HL-60 (cell line): ENCODE results near the gene FBXO8.

ENCODE experiments used
- DNase-seq, 2 experiments: peaks; one replicate each; pipeline ENCODE4 v3.0.0-alpha.2; 2010 to 2020; ENCODE audit warnings: low read depth in 1 of 2, low spot score in 1 of 2
- H3K27ac ChIP-seq: fragments of 250-450 bp; sonication (Bioruptor Pico); replicated peaks from 2 replicates; pipeline ENCODE4 v1.5.1; 2020; ENCODE audit warnings: mild to moderate bottlenecking, moderate library complexity
- H3K27me3 ChIP-seq: fragments of 250-450 bp; sonication (Bioruptor Pico); 2 replicates; pipeline ENCODE4 v1.5.1; 2021; ENCODE audit warnings: mild to moderate bottlenecking, moderate library complexity; ENCODE audit not compliant: insufficient read depth, poor library complexity, severe bottlenecking
- H3K4me3 ChIP-seq: replicated peaks from 2 replicates; pipeline ENCODE4 v1.5.1; 2011; ENCODE audit warnings: mild to moderate bottlenecking, control low read depth, low read length; ENCODE audit not compliant: insufficient read depth
- GABPA ChIP-seq: IDR thresholded peaks from 2 replicates; pipeline ENCODE4 v1.6.1; 2012; ENCODE audit warnings: low read depth
- POLR2AphosphoS5 ChIP-seq: IDR thresholded peaks from 2 replicates; pipeline ENCODE4 v1.6.1; 2012; ENCODE audit warnings: low read depth
- SPI1 ChIP-seq: IDR thresholded peaks from 2 replicates; pipeline ENCODE4 v1.6.1; 2012; ENCODE audit warnings: low read depth, mild to moderate bottlenecking, borderline replicate concordance
- TF ChIP-seq, protein P1 (sequence below): IDR thresholded peaks from 2 replicates; pipeline ENCODE4 v1.6.1; 2012; ENCODE audit warnings: low read depth; ENCODE audit not compliant: insufficient replicate concordance
- TF ChIP-seq, protein P2 (sequence below): IDR thresholded peaks from one replicate; pipeline ENCODE4 v1.5.1; 2011; ENCODE audit warnings: low read length, control low read depth, inconsistent platforms; ENCODE audit not compliant: insufficient read depth

FBXO8 gene

DNA sequence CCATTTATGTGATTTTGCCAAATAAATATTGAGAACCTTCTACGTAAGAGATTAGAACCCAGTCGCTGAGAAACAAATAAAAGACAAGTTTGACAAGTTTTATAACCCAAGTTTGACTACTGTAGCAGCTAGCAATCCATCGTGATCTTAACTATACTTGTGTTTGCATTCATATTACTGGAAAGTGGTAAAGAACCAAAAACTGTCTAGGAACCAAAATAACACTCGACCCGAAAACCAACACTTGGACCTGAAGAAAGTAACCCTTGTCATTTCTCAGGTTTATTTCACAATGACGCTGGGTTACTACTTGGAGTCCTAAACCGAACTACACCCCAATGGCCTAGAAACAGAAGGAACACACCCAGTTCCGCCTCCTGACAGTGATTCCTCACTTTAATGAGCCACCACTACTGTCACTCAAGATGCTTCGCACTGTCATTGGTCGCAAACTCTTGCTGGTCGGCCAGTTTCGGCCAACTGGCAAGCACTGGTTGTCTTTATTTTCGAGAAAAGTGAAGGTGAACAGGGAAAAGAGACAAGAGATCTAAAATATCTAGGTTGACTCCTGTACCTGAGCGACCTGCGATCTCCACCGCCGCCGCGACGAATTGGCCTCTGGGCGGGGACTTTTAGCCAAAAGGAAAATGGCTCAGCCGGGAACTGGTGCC is 496 bp downstream of the FBXO8 start:
- Histone ChIP-seq H3K27ac (peak overlapping the region; percentile 99), H3K4me3 (peak overlapping the region; percentile 75), H3K27me3 (no peaks in the 10 kb centered on the region)
- peak; percentile 90 to 94 for DNase-seq
- TF ChIP-seq POLR2AphosphoS5, result no peak
- TF ChIP-seq SPI1, result peak; percentile 56; the same call in 1 of the 2 replicates
- TF ChIP-seq, protein P1, sequence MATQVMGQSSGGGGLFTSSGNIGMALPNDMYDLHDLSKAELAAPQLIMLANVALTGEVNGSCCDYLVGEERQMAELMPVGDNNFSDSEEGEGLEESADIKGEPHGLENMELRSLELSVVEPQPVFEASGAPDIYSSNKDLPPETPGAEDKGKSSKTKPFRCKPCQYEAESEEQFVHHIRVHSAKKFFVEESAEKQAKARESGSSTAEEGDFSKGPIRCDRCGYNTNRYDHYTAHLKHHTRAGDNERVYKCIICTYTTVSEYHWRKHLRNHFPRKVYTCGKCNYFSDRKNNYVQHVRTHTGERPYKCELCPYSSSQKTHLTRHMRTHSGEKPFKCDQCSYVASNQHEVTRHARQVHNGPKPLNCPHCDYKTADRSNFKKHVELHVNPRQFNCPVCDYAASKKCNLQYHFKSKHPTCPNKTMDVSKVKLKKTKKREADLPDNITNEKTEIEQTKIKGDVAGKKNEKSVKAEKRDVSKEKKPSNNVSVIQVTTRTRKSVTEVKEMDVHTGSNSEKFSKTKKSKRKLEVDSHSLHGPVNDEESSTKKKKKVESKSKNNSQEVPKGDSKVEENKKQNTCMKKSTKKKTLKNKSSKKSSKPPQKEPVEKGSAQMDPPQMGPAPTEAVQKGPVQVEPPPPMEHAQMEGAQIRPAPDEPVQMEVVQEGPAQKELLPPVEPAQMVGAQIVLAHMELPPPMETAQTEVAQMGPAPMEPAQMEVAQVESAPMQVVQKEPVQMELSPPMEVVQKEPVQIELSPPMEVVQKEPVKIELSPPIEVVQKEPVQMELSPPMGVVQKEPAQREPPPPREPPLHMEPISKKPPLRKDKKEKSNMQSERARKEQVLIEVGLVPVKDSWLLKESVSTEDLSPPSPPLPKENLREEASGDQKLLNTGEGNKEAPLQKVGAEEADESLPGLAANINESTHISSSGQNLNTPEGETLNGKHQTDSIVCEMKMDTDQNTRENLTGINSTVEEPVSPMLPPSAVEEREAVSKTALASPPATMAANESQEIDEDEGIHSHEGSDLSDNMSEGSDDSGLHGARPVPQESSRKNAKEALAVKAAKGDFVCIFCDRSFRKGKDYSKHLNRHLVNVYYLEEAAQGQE, result no peak

DNA sequence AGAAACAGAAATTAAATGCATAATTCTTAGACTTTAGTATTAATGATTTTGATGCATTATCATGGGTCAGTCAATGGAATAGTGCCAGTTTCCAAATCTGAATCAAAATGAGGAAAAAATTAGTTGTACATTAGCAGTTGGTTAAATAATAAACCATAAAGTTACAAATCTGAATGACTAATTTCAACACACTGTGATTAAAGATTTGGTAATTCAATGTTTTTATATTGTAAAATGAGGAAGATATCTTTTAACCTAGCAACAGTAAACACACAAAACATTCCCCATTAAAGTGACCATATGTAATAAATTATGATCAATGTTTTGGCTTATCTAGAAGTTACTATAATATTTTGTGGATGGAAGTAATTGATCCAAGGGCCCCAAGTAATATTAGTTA is 1.6 kb downstream of the FBXO8 start:
- no peak for TF ChIP-seq POLR2AphosphoS5
- TF ChIP-seq, protein P2, sequence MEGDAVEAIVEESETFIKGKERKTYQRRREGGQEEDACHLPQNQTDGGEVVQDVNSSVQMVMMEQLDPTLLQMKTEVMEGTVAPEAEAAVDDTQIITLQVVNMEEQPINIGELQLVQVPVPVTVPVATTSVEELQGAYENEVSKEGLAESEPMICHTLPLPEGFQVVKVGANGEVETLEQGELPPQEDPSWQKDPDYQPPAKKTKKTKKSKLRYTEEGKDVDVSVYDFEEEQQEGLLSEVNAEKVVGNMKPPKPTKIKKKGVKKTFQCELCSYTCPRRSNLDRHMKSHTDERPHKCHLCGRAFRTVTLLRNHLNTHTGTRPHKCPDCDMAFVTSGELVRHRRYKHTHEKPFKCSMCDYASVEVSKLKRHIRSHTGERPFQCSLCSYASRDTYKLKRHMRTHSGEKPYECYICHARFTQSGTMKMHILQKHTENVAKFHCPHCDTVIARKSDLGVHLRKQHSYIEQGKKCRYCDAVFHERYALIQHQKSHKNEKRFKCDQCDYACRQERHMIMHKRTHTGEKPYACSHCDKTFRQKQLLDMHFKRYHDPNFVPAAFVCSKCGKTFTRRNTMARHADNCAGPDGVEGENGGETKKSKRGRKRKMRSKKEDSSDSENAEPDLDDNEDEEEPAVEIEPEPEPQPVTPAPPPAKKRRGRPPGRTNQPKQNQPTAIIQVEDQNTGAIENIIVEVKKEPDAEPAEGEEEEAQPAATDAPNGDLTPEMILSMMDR, result no peak
- no peak for TF ChIP-seq GABPA
- TF ChIP-seq, protein P1, result no peak
- TF ChIP-seq SPI1, result no peak
- Histone ChIP-seq H3K4me3 (no peak overlapping the region; the same call in 1 of the 2 replicates), H3K27ac (peak overlapping the region; percentile 99)

DNA sequence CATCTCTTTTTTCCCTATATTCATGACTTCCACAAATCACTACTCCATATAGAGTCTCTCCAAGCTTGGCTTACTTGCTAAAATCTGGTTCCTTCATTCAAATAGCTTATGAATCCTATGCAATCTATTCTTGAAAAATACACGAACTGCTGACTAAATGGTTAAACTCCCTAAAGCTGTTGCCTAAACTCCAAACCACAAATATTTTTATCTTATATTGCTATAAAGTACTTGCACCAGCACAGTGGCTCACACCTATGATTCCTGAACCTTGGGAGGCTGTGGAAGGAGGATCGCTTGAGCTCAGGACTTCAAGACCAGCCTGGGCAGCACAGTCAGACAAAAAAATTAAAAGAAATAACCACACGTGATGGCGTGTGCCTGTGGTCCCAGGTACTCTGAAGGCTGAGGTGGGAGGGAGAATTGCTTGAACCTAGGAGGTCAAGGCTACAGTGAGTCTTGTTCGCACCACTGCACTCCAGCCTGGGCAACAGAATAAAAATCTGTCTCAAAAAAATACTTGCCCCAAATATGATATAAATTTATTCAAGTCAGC is 2.2 kb downstream of the FBXO8 start:
- no peak overlapping the region for H3K27ac ChIP-seq
- no peak overlapping the region for H3K4me3 ChIP-seq
- no peak for DNase-seq

More for the DNA sequence above, 1.6 kb downstream of the FBXO8 start:
- no peaks in the 10 kb centered on the region for H3K27me3 ChIP-seq
- DNase-seq, result no peak

More for the DNA sequence above, 2.2 kb downstream of the FBXO8 start:
- no peaks in the 10 kb centered on the region for H3K27me3 ChIP-seq
- TF ChIP-seq GABPA (no peak), POLR2AphosphoS5 (no peak), SPI1 (no peak)
- TF ChIP-seq, protein P2, result no peak
- TF ChIP-seq, protein P1, result no peak
